Midbrain (tissue), 1 donor: Measurements from ENCODE around the gene CGB1.
"Not testable (repeated sequence)": the region's sequence is repeated elsewhere in the genome, so short reads cannot be mapped to it uniquely, and the experiment has no call there.

ENCODE experiments used
- DNase-seq: peaks from one replicate; lab custom pipeline; 2025; lab: John Stamatoyannopoulos, UW

Gene CGB1

GRCh38 chr19:49036815-49037214 lies at the start of gene CGB1:
Gene CGB1, minus strand, starts transcription at chr19:49036895. Its CDS starts 184 bp downstream, at chr19:49036711.
- DNase-seq: not testable (repeated sequence)

GRCh38 chr19:49086296-49086695 lies 49.6 kb upstream of the CGB1 start:
- DNase-seq: no peak

GRCh38 chr19:49085868-49086232 lies 49.2 kb upstream of the CGB1 start:
- no peak for DNase-seq

- DNase-seq: peak; percentile 99
Measured at GRCh38 chr19:49085020-49085867, 48.5 kb upstream of the CGB1 start, which contains the start of gene SNRNP70. Gene SNRNP70, plus strand, starts transcription at chr19:49085451. Its CDS starts 964 bp downstream, at chr19:49086415.

DNA sequence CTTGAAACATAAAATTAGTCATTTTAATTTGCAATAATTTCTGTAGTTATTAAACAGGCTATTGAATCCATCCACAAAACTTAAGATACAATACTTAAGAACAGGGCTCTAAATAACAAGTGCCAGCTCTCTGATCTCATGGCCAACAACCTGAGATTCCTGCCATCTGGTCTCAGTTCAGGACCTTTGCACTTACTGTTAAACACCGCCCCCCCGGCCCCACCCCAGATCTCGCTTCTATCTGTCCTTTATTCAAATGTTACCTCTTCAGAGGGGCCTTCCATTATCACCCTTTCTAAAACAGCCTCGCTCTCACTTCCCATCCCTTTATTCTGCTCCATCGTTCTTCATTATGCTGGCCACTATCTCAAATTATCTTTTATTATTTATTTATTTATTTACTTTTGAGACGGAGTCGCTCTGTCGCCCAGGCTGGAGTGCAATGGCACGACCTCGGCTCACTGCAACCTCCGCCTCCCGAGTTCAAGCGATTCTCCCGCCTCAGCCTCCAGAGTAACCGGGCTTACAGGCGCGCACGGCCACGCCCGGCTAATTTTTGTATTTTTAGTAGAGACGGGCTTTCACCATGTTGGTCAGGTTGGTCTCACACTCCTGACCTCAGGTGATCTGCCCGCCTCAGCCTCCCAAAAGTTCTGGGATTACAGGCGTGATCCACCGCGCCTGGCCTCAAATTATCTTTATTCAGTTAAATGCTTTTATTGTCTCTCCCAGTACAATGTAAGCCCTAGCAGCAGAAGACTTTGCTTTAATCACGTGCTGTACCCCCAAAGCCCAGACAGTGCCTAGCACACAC lies 47.7 kb upstream of the CGB1 start:
- DNase-seq: no peak

GRCh38 chr19:49081273-49081672 lies 44.6 kb upstream of the CGB1 start:
- no peak for DNase-seq

DNA sequence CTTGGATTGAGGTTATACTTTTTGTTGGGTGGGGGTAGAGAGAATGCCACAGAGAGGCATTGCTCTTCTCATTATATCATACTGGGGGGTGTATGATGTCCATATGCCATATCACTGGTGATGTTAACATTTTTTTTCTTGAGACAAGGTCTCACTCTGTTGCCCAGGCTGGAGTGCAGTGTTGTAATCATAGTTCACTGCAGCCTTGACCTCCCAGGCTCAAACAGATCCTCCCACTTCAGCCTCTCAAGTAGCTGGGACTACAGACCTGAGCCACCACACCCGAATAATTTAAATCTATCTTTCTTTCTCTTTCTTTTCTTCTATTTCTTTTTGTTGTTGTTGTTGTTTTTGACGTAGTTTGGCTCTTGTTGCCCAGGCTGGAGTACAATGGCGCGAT lies 43.7 kb upstream of the CGB1 start:
- DNase-seq: no peak

- DNase-seq: peak; percentile 29
Measured at GRCh38 chr19:49074869-49075268, 38.2 kb upstream of the CGB1 start.

DNA sequence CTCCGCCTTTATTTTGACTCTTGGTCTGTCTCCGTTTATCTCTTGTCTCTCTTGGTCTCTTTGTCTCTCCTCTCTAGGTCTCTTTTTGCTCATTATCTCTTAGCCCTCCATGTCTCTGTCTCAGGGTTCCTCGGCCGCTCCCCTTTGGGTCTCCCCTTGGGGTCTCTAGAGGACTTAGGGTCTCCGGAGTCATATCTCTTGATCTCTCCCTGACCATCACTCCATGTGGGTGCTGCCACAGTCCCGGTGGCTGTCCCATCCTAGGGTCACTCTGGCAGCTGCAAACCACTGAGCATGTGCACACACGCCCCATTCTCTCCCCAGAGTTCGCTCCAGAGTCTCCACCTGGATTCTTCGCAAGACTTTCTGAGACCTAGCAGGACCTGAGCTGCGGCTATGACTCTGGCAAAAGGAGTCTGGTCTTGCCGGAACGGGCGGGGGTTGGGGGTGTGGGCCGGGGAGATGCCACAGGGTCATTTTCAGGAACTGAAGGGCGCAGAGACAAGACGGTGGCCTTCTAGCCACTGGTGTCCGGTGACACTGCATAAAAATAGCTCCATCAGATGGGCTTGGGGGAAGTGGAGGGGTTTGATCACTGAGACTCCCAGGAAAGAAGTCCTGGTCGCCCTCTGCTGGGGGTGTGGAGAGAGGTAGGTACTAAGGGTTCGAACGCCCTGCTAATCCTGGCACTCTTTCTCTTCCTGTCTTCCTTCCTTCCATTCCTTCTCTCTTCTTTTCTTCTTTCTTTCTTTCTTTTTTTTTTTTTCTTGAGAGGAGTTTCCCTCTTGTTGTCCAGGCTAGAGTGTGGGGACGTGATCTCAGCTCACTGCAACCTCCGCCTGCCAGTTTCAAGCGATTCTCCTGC lies 37.1 kb upstream of the CGB1 start:
- no peak for DNase-seq

DNA sequence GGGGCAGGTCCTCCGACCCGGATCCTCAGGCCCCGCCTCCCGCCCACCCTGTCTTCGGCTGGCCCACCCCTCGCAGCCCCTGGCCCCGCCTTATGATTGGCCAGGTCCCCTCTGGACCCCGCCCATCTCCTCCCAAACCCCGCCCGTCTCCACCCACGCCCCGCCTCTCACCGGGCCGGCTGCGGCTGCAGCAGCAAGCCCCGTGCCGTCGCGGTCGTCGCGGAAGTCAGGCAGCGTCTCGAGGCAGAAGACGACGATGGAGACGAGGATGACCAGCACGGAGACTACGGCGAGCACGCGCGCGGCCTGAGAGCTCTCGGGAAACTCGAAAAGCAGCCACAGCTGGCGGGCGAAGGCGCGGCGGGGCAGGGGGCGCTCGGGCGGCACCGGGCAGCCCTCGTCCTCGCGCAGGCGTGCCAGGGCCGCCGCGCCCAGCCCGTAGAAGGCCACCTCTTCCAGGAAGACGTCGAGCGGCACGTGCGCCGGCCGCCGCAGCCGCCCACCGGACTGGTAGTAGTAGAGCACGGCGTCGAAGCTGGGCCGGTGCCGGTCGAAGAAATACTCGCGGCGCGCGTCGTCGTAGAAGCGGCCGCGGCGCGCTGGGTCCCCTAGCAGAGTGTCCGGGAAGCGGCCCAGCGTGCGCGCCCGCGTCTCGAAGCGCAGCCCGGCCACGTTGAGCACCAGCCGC lies 35.3 kb upstream of the CGB1 start:
- DNase-seq: no peak

GRCh38 chr19:49070416-49070815 lies 33.7 kb upstream of the CGB1 start:
- no peak for DNase-seq

GRCh38 chr19:49069026-49069425 lies 32.3 kb upstream of the CGB1 start:
- DNase-seq: no peak

GRCh38 chr19:49067554-49067953 lies 30.9 kb upstream of the CGB1 start:
- DNase-seq: no peak

DNA sequence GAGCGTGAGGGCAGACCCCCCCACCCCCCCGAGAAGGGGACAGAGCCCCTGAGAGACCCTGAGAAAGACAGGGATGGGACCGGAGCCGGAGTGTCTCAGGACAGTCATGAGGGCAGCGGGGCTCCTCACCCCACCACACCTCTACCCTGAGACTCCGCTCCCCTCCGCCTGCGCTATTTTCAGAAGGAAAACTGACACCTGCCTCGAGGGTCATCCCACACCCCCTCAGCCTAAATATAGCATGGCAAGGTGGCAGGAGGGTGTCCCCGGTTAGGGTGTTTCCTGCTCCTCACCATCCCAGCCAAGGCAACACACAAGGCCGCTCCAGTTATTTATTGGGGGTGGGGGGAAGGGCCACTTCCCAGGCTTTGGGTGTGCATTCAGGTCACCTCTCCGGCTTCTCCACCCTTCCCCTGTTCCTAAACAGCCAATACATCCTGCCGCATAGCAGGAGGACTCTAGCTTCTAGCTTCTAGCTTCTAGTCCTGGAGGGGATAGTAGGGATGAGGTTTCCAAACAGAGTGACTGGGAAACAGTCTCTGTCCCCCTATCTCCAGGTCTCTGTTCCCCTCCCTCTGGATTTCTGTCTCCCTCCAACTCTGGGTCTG lies 29.3 kb upstream of the CGB1 start:
- no peak for DNase-seq

- DNase-seq: no peak
Measured at GRCh38 chr19:49064768-49065611, 28.3 kb upstream of the CGB1 start, which contains the start of gene NTF4. Gene NTF4, minus strand, starts transcription at chr19:49064818. Its CDS starts 2,821 bp downstream, at chr19:49061997.

GRCh38 chr19:49064029-49064629 lies 27.4 kb upstream of the CGB1 start:
- DNase-seq: no peak

GRCh38 chr19:49061445-49061844 lies 24.8 kb upstream of the CGB1 start:
- DNase-seq: no peak

DNA sequence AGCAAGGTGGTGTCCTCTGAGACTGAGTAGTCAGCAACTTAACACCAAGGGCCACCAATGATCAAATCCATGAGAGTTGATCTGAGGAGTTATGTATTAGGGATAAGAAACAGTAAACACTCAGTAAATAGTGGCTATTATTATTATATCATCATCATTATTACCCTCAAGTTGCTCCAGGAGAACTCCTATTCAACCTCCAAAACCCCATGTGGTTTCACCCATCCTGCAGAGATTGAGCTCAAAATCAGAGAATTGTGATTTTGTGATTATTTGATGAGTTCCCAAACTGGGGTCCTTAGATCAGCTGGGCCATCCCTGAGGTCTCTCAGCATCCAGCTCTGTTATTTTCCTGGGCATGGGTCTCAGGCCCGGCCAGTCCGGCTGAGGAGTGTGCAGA lies 24.3 kb upstream of the CGB1 start:
- DNase-seq: no peak

GRCh38 chr19:49059053-49059452 lies 22.4 kb upstream of the CGB1 start:
- no peak for DNase-seq

GRCh38 chr19:49058562-49058961 lies 21.9 kb upstream of the CGB1 start:
- no peak for DNase-seq
